ENCODE measurements around the gene RIMBP2. TPM values are rescaled to one million over a fixed set of nuclear protein-coding genes. Genes with fewer than 3 reads are reported as not detected.

RIMBP2 gene
- total RNA-seq, 2 experiments from 2014 or later, result not detected

- ChIA-PET CTCF (no interaction called here), POLR2A (no interaction called here)
These were observed 291.9 kb downstream of the RIMBP2 start for GRCh38 chr12:130423991-130424857.

- ChIA-PET POLR2A (no interaction called here), CTCF (no interaction called here)
These were observed 293.0 kb downstream of the RIMBP2 start for GRCh38 chr12:130423136-130423535.

- ChIA-PET POLR2A (interaction anchor here (0.5 kb wide), 1 partner anchor 1601 kb away, joined by 5 read pairs; no protein-coding TSS in a partner anchor), CTCF (no interaction called here)
These were observed 293.4 kb downstream of the RIMBP2 start for GRCh38 chr12:130422676-130423075.

- ChIA-PET CTCF (no interaction called here), POLR2A (no interaction called here)
These were observed 294.2 kb downstream of the RIMBP2 start for GRCh38 chr12:130421896-130422295.

- POLR2A ChIA-PET, result no interaction called here
- CTCF ChIA-PET, result no interaction called here
These were observed 296.0 kb downstream of the RIMBP2 start for GRCh38 chr12:130420071-130420470.

- CTCF ChIA-PET, result no interaction called here
These were observed 297.0 kb downstream of the RIMBP2 start for GRCh38 chr12:130419116-130419515.

GRCh38 chr12:130418251-130418650 is 297.8 kb downstream of the RIMBP2 start:
- ChIA-PET POLR2A (no interaction called here), CTCF (no interaction called here)

More at GRCh38 chr12:130419116-130419515, 297.0 kb downstream of the RIMBP2 start:
- POLR2A ChIA-PET, result no interaction called here

GRCh38 chr12:130414381-130414780 is 301.7 kb downstream of the RIMBP2 start:
- ChIA-PET CTCF (no interaction called here), POLR2A (no interaction called here)

- ChIA-PET CTCF (no interaction called here), POLR2A (no interaction called here)
These were observed 302.2 kb downstream of the RIMBP2 start for GRCh38 chr12:130413909-130414308.

- ChIA-PET POLR2A (no interaction called here), CTCF (no interaction called here)
These were observed 303.7 kb downstream of the RIMBP2 start for GRCh38 chr12:130412384-130412783.

GRCh38 chr12:130405332-130405731 is 310.8 kb downstream of the RIMBP2 start:
- ChIA-PET POLR2A (no interaction called here), CTCF (no interaction called here)

- CTCF ChIA-PET, result no interaction called here
- POLR2A ChIA-PET, result no interaction called here
These were observed 314.4 kb downstream of the RIMBP2 start for GRCh38 chr12:130401703-130402102.

GRCh38 chr12:130398100-130398848 is 317.8 kb downstream of the RIMBP2 start:
- ChIA-PET CTCF (interaction anchor here (1.0 kb wide), 1 partner anchor 9 kb away, joined by 3 read pairs; no protein-coding TSS in a partner anchor), POLR2A (no interaction called here)

GRCh38 chr12:130396667-130397066 is 319.4 kb downstream of the RIMBP2 start:
- ChIA-PET CTCF (no interaction called here), POLR2A (no interaction called here)

GRCh38 chr12:130394906-130395305 is 321.2 kb downstream of the RIMBP2 start:
- ChIA-PET CTCF (no interaction called here), POLR2A (no interaction called here)

- ChIA-PET POLR2A (no interaction called here), CTCF (no interaction called here)
These were observed 324.9 kb downstream of the RIMBP2 start for GRCh38 chr12:130391186-130391585.

- ChIA-PET CTCF (no interaction called here), POLR2A (no interaction called here)
These were observed 330.9 kb downstream of the RIMBP2 start for GRCh38 chr12:130385193-130385592.

- ChIA-PET CTCF (no interaction called here), POLR2A (no interaction called here)
These were observed 331.9 kb downstream of the RIMBP2 start for GRCh38 chr12:130384234-130384633.

- ChIA-PET CTCF (no interaction called here), POLR2A (no interaction called here)
These were observed 333.3 kb downstream of the RIMBP2 start for GRCh38 chr12:130382818-130383217.

GRCh38 chr12:130375296-130376287 is 340.5 kb downstream of the RIMBP2 start:
- CTCF ChIA-PET, result no interaction called here
- POLR2A ChIA-PET, result no interaction called here

Measured in activated CD8-positive, alpha-beta memory T cell treated with anti-CD3 and anti-CD28 coated beads for 36 hours (primary cell).